Amniotic epithelial cell (primary cell): ENCODE results near the gene AGMO.
"Not testable (repeated sequence)": the region's sequence is repeated elsewhere in the genome, so short reads cannot be mapped to it uniquely, and the experiment has no call there.

Source experiments
- DNase-seq: peaks from one replicate; pipeline ENCODE4 v3.0.0-alpha.2; 2010; ENCODE audit warnings: low read depth

The AGMO gene

GRCh38 chr7:15314922-15315321 is 246.9 kb downstream of the AGMO start:
- no peak for DNase-seq

- peak; percentile 73 for DNase-seq
Measured at GRCh38 chr7:15313361-15313760, 248.5 kb downstream of the AGMO start.

- DNase-seq = peak; percentile 50
Measured at GRCh38 chr7:15309872-15310271, 251.9 kb downstream of the AGMO start.

GRCh38 chr7:15308821-15309220 is 253.0 kb downstream of the AGMO start:
- no peak for DNase-seq

- no peak for DNase-seq
Measured at GRCh38 chr7:15306296-15306695, 255.5 kb downstream of the AGMO start.

GRCh38 chr7:15305002-15305600 is 256.7 kb downstream of the AGMO start:
- peak; percentile 41 for DNase-seq

GRCh38 chr7:15303357-15303756 is 258.5 kb downstream of the AGMO start:
- no peak for DNase-seq

- not testable (repeated sequence) for DNase-seq
Measured at GRCh38 chr7:15300986-15301385, 260.8 kb downstream of the AGMO start.

- DNase-seq = no peak
Measured at GRCh38 chr7:15292138-15292537, 269.7 kb downstream of the AGMO start.

GRCh38 chr7:15291699-15292098 is 270.1 kb downstream of the AGMO start:
- DNase-seq = no peak

- no peak for DNase-seq
Measured at GRCh38 chr7:15288741-15289140, 273.1 kb downstream of the AGMO start.

- DNase-seq = no peak
Measured at GRCh38 chr7:15284396-15284795, 277.4 kb downstream of the AGMO start.

- DNase-seq = no peak
Measured at GRCh38 chr7:15280078-15280733, 281.6 kb downstream of the AGMO start.

GRCh38 chr7:15279640-15280039 is 282.2 kb downstream of the AGMO start:
- peak; percentile 49 for DNase-seq

GRCh38 chr7:15257689-15258088 is 304.1 kb downstream of the AGMO start:
- DNase-seq = no peak

GRCh38 chr7:15252181-15252580 is 309.6 kb downstream of the AGMO start:
- DNase-seq = no peak

GRCh38 chr7:15248514-15248913 is 313.3 kb downstream of the AGMO start:
- DNase-seq = no peak

GRCh38 chr7:15245831-15246230 is 316.0 kb downstream of the AGMO start:
- DNase-seq = peak; percentile 7

- DNase-seq = peak; percentile 1
Measured at GRCh38 chr7:15239801-15240200, 322.0 kb downstream of the AGMO start.

GRCh38 chr7:15236952-15237351 is 324.9 kb downstream of the AGMO start:
- DNase-seq = no peak

GRCh38 chr7:15234431-15234830 is 327.4 kb downstream of the AGMO start:
- DNase-seq = no peak

- no peak for DNase-seq
Measured at GRCh38 chr7:15228831-15229230, 333.0 kb downstream of the AGMO start.

GRCh38 chr7:15225981-15226380 is 335.8 kb downstream of the AGMO start:
- no peak for DNase-seq

GRCh38 chr7:15219758-15220157 is 342.1 kb downstream of the AGMO start:
- no peak for DNase-seq
